OCI-LY7 (cell line): ENCODE data around the gene TMEM132E. TPM values are rescaled to one million over a fixed set of nuclear protein-coding genes. Genes with fewer than 3 reads are reported as not detected.

Experiments used
- BruUV-seq: library from RNA; stranded (reverse); fragments of 400-500 nt; replicated peaks from 2 replicates; lab custom pipeline; 2021; lab: Mats Ljungman, UMichigan
- CTCF ChIA-PET: fragments of 300-600 bp; sonication (Branson Sonifier 250); formaldehyde crosslinking; loops from one replicate; lab custom pipeline; 2022; ENCODE audit warnings: antibody characterized with exemption; ENCODE audit not compliant: unreplicated experiment; lab: Charles Lee
- POLR2A ChIA-PET: fragments of 300-600 bp; sonication (Branson Sonifier 250); formaldehyde crosslinking; loops from one replicate; lab custom pipeline; 2022; ENCODE audit warnings: antibody characterized with exemption; lab: Charles Lee
- DNase-seq: peaks from one replicate; pipeline ENCODE4 v3.0.0-alpha.2; 2015; ENCODE audit warnings: low spot score
- H2AFZ ChIP-seq: fragments of 200-600 bp; sonication (generic), shearing (Covaris generic); 2 replicates; pipeline ENCODE4 v1.6.1; 2014; ENCODE audit warnings: mild to moderate bottlenecking, antibody characterized with exemption, low read length, moderate library complexity
- H3K27ac ChIP-seq: fragments of 200-600 bp; sonication (generic); 2 replicates; pipeline ENCODE4 v1.5.1; 2014; ENCODE audit warnings: mixed run types, low read depth, mild to moderate bottlenecking, moderate library complexity, low read length, inconsistent platforms; ENCODE audit not compliant: poor library complexity, severe bottlenecking
- H3K36me3 ChIP-seq: fragments of 200-600 bp; sonication (generic); 2 replicates; pipeline ENCODE4 v1.6.1; 2014; ENCODE audit warnings: mild to moderate bottlenecking, antibody characterized with exemption, low read length, moderate library complexity, mixed read lengths; ENCODE audit not compliant: insufficient read depth
- H3K4me1 ChIP-seq: fragments of 200-600 bp; sonication (generic); 2 replicates; pipeline ENCODE4 v1.5.1; 2014; ENCODE audit warnings: mild to moderate bottlenecking, low read length; ENCODE audit not compliant: insufficient read depth, poor library complexity, severe bottlenecking
- H3K4me2 ChIP-seq: fragments of 200-600 bp; sonication (generic); 2 replicates; pipeline ENCODE4 v1.6.1; 2014; ENCODE audit warnings: mild to moderate bottlenecking, low read length
- H3K4me3 ChIP-seq: fragments of 200-600 bp; sonication (generic); 2 replicates; pipeline ENCODE4 v1.5.1; 2014; ENCODE audit warnings: mild to moderate bottlenecking, low read depth, low read length; ENCODE audit not compliant: poor library complexity, severe bottlenecking
- H3K79me2 ChIP-seq: fragments of 200-600 bp; sonication (generic); 2 replicates; pipeline ENCODE4 v1.6.1; 2016; ENCODE audit warnings: low read depth, mild to moderate bottlenecking, low read length, moderate library complexity, mixed read lengths; ENCODE audit not compliant: insufficient read depth
- H3K9me2 ChIP-seq: fragments of 200-600 bp; sonication (generic); 2 replicates; pipeline ENCODE4 v1.6.1; 2016; ENCODE audit warnings: mild to moderate bottlenecking, low read length, mixed read lengths; ENCODE audit not compliant: insufficient read depth
- H3K9me3 ChIP-seq: fragments of 200-600 bp; sonication (generic); 2 replicates; pipeline ENCODE4 v1.6.1; 2014; ENCODE audit warnings: mild to moderate bottlenecking, mixed run types, low read length, mixed read lengths
- H4K20me1 ChIP-seq: fragments of 200-600 bp; sonication (generic); 2 replicates; pipeline ENCODE4 v1.6.1; 2014; ENCODE audit warnings: mild to moderate bottlenecking, antibody characterized with exemption, low read length, moderate library complexity, mixed read lengths; ENCODE audit not compliant: insufficient read depth
- CTCF ChIP-seq: fragments of 200-600 bp; sonication (generic); conservative IDR thresholded peaks from 2 replicates; pipeline ENCODE4 v1.5.1; 2014; ENCODE audit warnings: mild to moderate bottlenecking, antibody characterized with exemption, low read length, moderate library complexity, mixed read lengths
- EZH2phosphoT487 ChIP-seq: fragments of 200-600 bp; sonication (generic); IDR thresholded peaks from 2 replicates; pipeline ENCODE4 v1.6.1; 2018; ENCODE audit warnings: low read depth, borderline replicate concordance, mild to moderate bottlenecking, mixed run types, antibody characterized with exemption, low read length, moderate library complexity, mixed read lengths
- intact Hi-C: fragments of 100-400 bp; cut with micrococcal nuclease; formaldehyde crosslinking; loops from one replicate; pipeline ENCODE4 v1.10.0; 2022; ENCODE audit not compliant: unreplicated experiment
- total RNA-seq, 2 experiments: library from RNA; depleted of rRNA in 1 of 2; stranded (reverse); fragments of >200 nt in 1 of 2; shearing (Covaris generic) in 1 of 2; gene quantifications; 2 replicates each; pipeline ENCODE4 v1.2.3, GENCODE V29; 2014 to 2022

The TMEM132E gene
- total RNA-seq, 2 experiments from 2014 or later: not detected

GRCh38 chr17:34571428-34572130, 7.8 kb upstream of the TMEM132E start:
- intact Hi-C loops: no loop called here
- Histone ChIP-seq H3K4me1 (no peaks in the 10 kb centered on the region), H3K79me2 (no peaks in the 10 kb centered on the region), H3K9me3 (no peaks in the 10 kb centered on the region), H2AFZ (no peak overlapping the region), H3K9me2 (no peaks in the 10 kb centered on the region), H3K4me3 (no peak overlapping the region), H4K20me1 (no peaks in the 10 kb centered on the region), H3K36me3 (no peaks in the 10 kb centered on the region), H3K27ac (no peak overlapping the region), H3K4me2 (no peak overlapping the region)
- POLR2A ChIA-PET: interaction anchor here (0.6 kb wide), 2 partner anchors 24 to 317 kb away, joined by 3 read pairs; no protein-coding TSS in a partner anchor
- BruUV-seq: no TSS peak
- CTCF ChIA-PET: no interaction called here
- TF ChIP-seq CTCF (no peak), EZH2phosphoT487 (no peak)
- no peak for DNase-seq

GRCh38 chr17:34572483-34572882, 6.9 kb upstream of the TMEM132E start:
- Histone ChIP-seq H3K4me2 (no peak overlapping the region), H3K27ac (no peak overlapping the region), H3K79me2 (no peaks in the 10 kb centered on the region), H3K4me3 (no peak overlapping the region), H3K4me1 (no peaks in the 10 kb centered on the region), H3K9me2 (no peaks in the 10 kb centered on the region), H2AFZ (no peak overlapping the region), H4K20me1 (no peaks in the 10 kb centered on the region), H3K9me3 (no peaks in the 10 kb centered on the region), H3K36me3 (no peaks in the 10 kb centered on the region)
- no peak for DNase-seq
- ChIA-PET CTCF (no interaction called here), POLR2A (no interaction called here)
- intact Hi-C loops: no loop called here
- BruUV-seq: no TSS peak
- TF ChIP-seq EZH2phosphoT487 (no peak), CTCF (no peak)

- Histone ChIP-seq H2AFZ (no peak overlapping the region), H4K20me1 (no peaks in the 10 kb centered on the region), H3K9me2 (no peaks in the 10 kb centered on the region), H3K4me3 (no peak overlapping the region), H3K9me3 (no peaks in the 10 kb centered on the region), H3K36me3 (no peaks in the 10 kb centered on the region), H3K4me1 (no peaks in the 10 kb centered on the region), H3K27ac (no peak overlapping the region), H3K79me2 (no peaks in the 10 kb centered on the region), H3K4me2 (no peak overlapping the region)
- POLR2A ChIA-PET: no interaction called here
- CTCF ChIA-PET: no interaction called here
- TF ChIP-seq CTCF: no peak
- TF ChIP-seq EZH2phosphoT487: no peak
- no peak for DNase-seq
- intact Hi-C loops: no loop called here
- no TSS peak for BruUV-seq
Observed at GRCh38 chr17:34575182-34575581, 4.2 kb upstream of the TMEM132E start.
